ENCODE data around the gene LAMP5.

The LAMP5 gene

GRCh38 chr20:9574181-9574580 is 59.8 kb downstream of the LAMP5 start:
- TF ChIP-seq, protein P1, sequence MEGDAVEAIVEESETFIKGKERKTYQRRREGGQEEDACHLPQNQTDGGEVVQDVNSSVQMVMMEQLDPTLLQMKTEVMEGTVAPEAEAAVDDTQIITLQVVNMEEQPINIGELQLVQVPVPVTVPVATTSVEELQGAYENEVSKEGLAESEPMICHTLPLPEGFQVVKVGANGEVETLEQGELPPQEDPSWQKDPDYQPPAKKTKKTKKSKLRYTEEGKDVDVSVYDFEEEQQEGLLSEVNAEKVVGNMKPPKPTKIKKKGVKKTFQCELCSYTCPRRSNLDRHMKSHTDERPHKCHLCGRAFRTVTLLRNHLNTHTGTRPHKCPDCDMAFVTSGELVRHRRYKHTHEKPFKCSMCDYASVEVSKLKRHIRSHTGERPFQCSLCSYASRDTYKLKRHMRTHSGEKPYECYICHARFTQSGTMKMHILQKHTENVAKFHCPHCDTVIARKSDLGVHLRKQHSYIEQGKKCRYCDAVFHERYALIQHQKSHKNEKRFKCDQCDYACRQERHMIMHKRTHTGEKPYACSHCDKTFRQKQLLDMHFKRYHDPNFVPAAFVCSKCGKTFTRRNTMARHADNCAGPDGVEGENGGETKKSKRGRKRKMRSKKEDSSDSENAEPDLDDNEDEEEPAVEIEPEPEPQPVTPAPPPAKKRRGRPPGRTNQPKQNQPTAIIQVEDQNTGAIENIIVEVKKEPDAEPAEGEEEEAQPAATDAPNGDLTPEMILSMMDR (IDR thresholded peaks at IDR 0.05; ENCODE audit: low read depth, low read length): no peak
- no peak for TF ChIP-seq EZH2phosphoT487 (IDR thresholded peaks at IDR 0.05; ENCODE audit: low read depth)
- Histone ChIP-seq H3K9ac (ENCODE audit: low read length) (no peak overlapping the region), H4K20me1 (ENCODE audit: insufficient read depth, low read length) (no peaks in the 10 kb centered on the region), H3K27ac (ENCODE audit: low read length) (no peak overlapping the region), H3K4me3 (ENCODE audit: low read length) (no peak overlapping the region), H3K4me1 (ENCODE audit: low read length) (no peaks in the 10 kb centered on the region), H3K9me3 (ENCODE audit: insufficient read depth, low read length) (no peaks in the 10 kb centered on the region), H3K79me2 (ENCODE audit: low read length) (no peaks in the 10 kb centered on the region), H3K4me2 (ENCODE audit: low read length) (no peak overlapping the region), H3K36me3 (replicated peaks; ENCODE audit: low read depth, low read length) (no peaks in the 10 kb centered on the region), H3K27me3 (ENCODE audit: low read depth, low read length) (peaks cover 8% of the 10 kb centered on the region), H2AFZ (ENCODE audit: low read depth, low read length) (no peak overlapping the region)

GRCh38 chr20:9574776-9575175 is 60.4 kb downstream of the LAMP5 start:
- Histone ChIP-seq H3K27ac (ENCODE audit: low read length) (no peak overlapping the region), H3K9ac (ENCODE audit: low read length) (no peak overlapping the region), H3K9me3 (ENCODE audit: insufficient read depth, low read length) (no peaks in the 10 kb centered on the region), H3K4me1 (ENCODE audit: low read length) (no peaks in the 10 kb centered on the region), H3K4me2 (ENCODE audit: low read length) (no peak overlapping the region), H3K36me3 (replicated peaks; ENCODE audit: low read depth, low read length) (no peaks in the 10 kb centered on the region), H2AFZ (ENCODE audit: low read depth, low read length) (no peak overlapping the region), H3K27me3 (ENCODE audit: low read depth, low read length) (peaks cover 8% of the 10 kb centered on the region), H4K20me1 (ENCODE audit: insufficient read depth, low read length) (no peaks in the 10 kb centered on the region), H3K4me3 (ENCODE audit: low read length) (no peak overlapping the region), H3K79me2 (ENCODE audit: low read length) (no peaks in the 10 kb centered on the region)
- TF ChIP-seq EZH2phosphoT487 (IDR thresholded peaks at IDR 0.05; ENCODE audit: low read depth): no peak
- TF ChIP-seq, protein P1 (IDR thresholded peaks at IDR 0.05; ENCODE audit: low read depth, low read length): no peak

DNA sequence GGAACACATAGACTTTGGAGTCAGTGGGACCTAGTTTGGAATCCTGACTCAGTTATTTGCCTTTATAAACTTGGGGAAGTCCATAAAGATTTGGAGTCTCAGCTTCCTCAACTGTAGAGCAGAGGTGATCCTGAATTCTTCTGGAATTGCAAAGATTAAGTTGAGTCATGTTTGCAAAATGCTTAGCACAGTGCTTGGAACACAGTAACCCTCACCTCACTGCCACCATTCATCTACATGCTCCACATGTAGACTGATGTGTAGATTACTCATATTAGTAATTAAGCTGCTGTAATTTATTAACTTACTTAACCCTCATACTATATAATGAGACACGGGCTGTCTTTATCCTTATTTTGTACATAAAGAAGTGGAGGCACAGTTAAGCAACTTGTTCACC is 61.4 kb downstream of the LAMP5 start:
- Histone ChIP-seq H3K9me3 (ENCODE audit: insufficient read depth, low read length) (no peaks in the 10 kb centered on the region), H3K4me3 (ENCODE audit: low read length) (no peak overlapping the region), H3K27ac (ENCODE audit: low read length) (no peak overlapping the region)

DNA sequence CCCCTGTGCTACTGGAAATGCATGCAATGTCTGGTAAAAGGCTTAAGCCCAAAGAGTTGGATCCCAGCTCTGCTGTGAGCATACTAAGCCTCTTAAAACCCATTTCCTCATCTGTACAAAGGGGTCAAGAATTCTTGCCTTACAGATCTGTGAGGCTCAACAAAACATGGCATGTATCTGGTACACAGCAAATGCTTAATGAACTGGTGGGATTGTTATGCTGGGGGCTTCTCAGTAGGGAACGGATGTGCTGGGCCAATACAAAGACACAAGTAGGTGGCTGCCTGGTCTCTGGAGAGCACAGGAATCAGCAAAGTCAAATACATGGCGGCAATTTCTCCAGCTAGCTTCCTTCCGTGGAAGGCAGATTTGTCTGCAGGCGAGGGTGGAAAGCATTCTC is 62.3 kb downstream of the LAMP5 start:
- no peak overlapping the region for H2AFZ ChIP-seq (ENCODE audit: low read depth, low read length)
- H3K27me3 ChIP-seq (ENCODE audit: low read depth, low read length): peaks cover 8% of the 10 kb centered on the region
- H3K27ac ChIP-seq (ENCODE audit: low read length): no peak overlapping the region
- no peak overlapping the region for H3K4me2 ChIP-seq (ENCODE audit: low read length)
- H3K4me3 ChIP-seq (ENCODE audit: low read length): no peak overlapping the region
- H3K36me3 ChIP-seq (replicated peaks; ENCODE audit: low read depth, low read length): no peaks in the 10 kb centered on the region
- H3K79me2 ChIP-seq (ENCODE audit: low read length): no peaks in the 10 kb centered on the region
- no peak overlapping the region for H3K9ac ChIP-seq (ENCODE audit: low read length)
- H3K9me3 ChIP-seq (ENCODE audit: insufficient read depth, low read length): no peaks in the 10 kb centered on the region
- H3K4me1 ChIP-seq (ENCODE audit: low read length): no peaks in the 10 kb centered on the region
- TF ChIP-seq EZH2phosphoT487 (IDR thresholded peaks at IDR 0.05; ENCODE audit: low read depth): no peak
- TF ChIP-seq, protein P1 (IDR thresholded peaks at IDR 0.05; ENCODE audit: low read depth, low read length): no peak
- no peaks in the 10 kb centered on the region for H4K20me1 ChIP-seq (ENCODE audit: insufficient read depth, low read length)

More for the DNA sequence above, 61.4 kb downstream of the LAMP5 start:
- TF ChIP-seq, protein P1 (IDR thresholded peaks at IDR 0.05; ENCODE audit: low read depth, low read length): no peak
- no peak for TF ChIP-seq EZH2phosphoT487 (IDR thresholded peaks at IDR 0.05; ENCODE audit: low read depth)
- H3K36me3 ChIP-seq (replicated peaks; ENCODE audit: low read depth, low read length): no peaks in the 10 kb centered on the region
- no peaks in the 10 kb centered on the region for H4K20me1 ChIP-seq (ENCODE audit: insufficient read depth, low read length)
- no peaks in the 10 kb centered on the region for H3K4me1 ChIP-seq (ENCODE audit: low read length)
- no peaks in the 10 kb centered on the region for H3K79me2 ChIP-seq (ENCODE audit: low read length)
- no peak overlapping the region for H3K9ac ChIP-seq (ENCODE audit: low read length)
- H3K27me3 ChIP-seq (ENCODE audit: low read depth, low read length): peaks cover 8% of the 10 kb centered on the region
- H2AFZ ChIP-seq (ENCODE audit: low read depth, low read length): no peak overlapping the region
- H3K4me2 ChIP-seq (ENCODE audit: low read length): no peak overlapping the region

Measured in OCI-LY3 (cell line).